NCI-H2196 treated with DMSO at 0.1 percent for 48 hours (cell line): ENCODE data around the gene VSX2.

Experiments
- DNase-seq: peaks from one replicate; lab custom pipeline; 2025; ENCODE audit not compliant: unreplicated experiment; lab: John Stamatoyannopoulos, UW

Gene VSX2

GRCh38 chr14:74221741-74222140, 17.5 kb upstream of the VSX2 start:
- no peak for DNase-seq

GRCh38 chr14:74223016-74223415, 16.2 kb upstream of the VSX2 start:
- DNase-seq, result no peak

- no peak for DNase-seq
These were observed 7.5 kb upstream of the VSX2 start for GRCh38 chr14:74231784-74232183.

GRCh38 chr14:74235017-74235416, 4.2 kb upstream of the VSX2 start:
- no peak for DNase-seq

- no peak for DNase-seq
These were observed 1.8 kb upstream of the VSX2 start for GRCh38 chr14:74237441-74237840.

GRCh38 chr14:74239848-74240793, 872 bp downstream of the VSX2 start:
- DNase-seq, result no peak

- no peak for DNase-seq
These were observed 1.8 kb downstream of the VSX2 start for GRCh38 chr14:74240794-74241651.

GRCh38 chr14:74241652-74242017, 2.4 kb downstream of the VSX2 start:
- no peak for DNase-seq

GRCh38 chr14:74242021-74242779, 3.0 kb downstream of the VSX2 start:
- DNase-seq, result no peak

GRCh38 chr14:74242780-74243042, 3.5 kb downstream of the VSX2 start:
- no peak for DNase-seq

- DNase-seq, result no peak
These were observed 3.8 kb downstream of the VSX2 start for GRCh38 chr14:74243051-74243450.

- no peak for DNase-seq
These were observed 4.9 kb downstream of the VSX2 start for GRCh38 chr14:74244115-74244514.

GRCh38 chr14:74245292-74245691, 6.0 kb downstream of the VSX2 start:
- DNase-seq, result no peak

GRCh38 chr14:74246542-74246941, 7.3 kb downstream of the VSX2 start:
- no peak for DNase-seq

GRCh38 chr14:74248017-74248416, 8.8 kb downstream of the VSX2 start:
- no peak for DNase-seq

GRCh38 chr14:74249433-74250375, 10.5 kb downstream of the VSX2 start:
- no peak for DNase-seq

GRCh38 chr14:74255281-74255680, 16.0 kb downstream of the VSX2 start:
- no peak for DNase-seq

- DNase-seq, result no peak
These were observed 18.1 kb downstream of the VSX2 start for GRCh38 chr14:74257078-74257940.

- no peak for DNase-seq
These were observed 18.9 kb downstream of the VSX2 start for GRCh38 chr14:74257941-74258763.
